GM20000 (cell line): Measurements from ENCODE around the gene DDI2.

Experiments used
- DNase-seq: peaks from one replicate; pipeline ENCODE4 v3.0.0; 2012; ENCODE audit warnings: low spot score
- CTCF ChIP-seq: IDR thresholded peaks from 2 replicates; pipeline ENCODE4 v1.5.1; 2012; ENCODE audit warnings: mild to moderate bottlenecking, control low read depth; ENCODE audit errors: extremely low read depth, missing control alignments

DDI2 gene

GRCh38 chr1:15674386-15675159 lies 57.3 kb downstream of the DDI2 start:
- TF ChIP-seq CTCF = no peak
- DNase-seq = no peak

- TF ChIP-seq CTCF = no peak
- DNase-seq = no peak
These were observed 58.8 kb downstream of the DDI2 start for GRCh38 chr1:15676010-15676409.

GRCh38 chr1:15676688-15677661 lies 59.7 kb downstream of the DDI2 start:
- DNase-seq = no peak
- TF ChIP-seq CTCF = no peak

GRCh38 chr1:15678578-15678977 lies 61.3 kb downstream of the DDI2 start:
- TF ChIP-seq CTCF = no peak
- no peak for DNase-seq

- TF ChIP-seq CTCF = no peak
- no peak for DNase-seq
These were observed 62.9 kb downstream of the DDI2 start for GRCh38 chr1:15680131-15680530.

GRCh38 chr1:15680561-15681348 lies 63.5 kb downstream of the DDI2 start:
- DNase-seq = no peak
- TF ChIP-seq CTCF = no peak
